ENCODE results near the gene RHOXF1. TPM values are rescaled to one million over a fixed set of nuclear protein-coding genes. Genes with fewer than 3 reads are reported as not detected.
"Not testable (repeated sequence)": the region's sequence is repeated elsewhere in the genome, so short reads cannot be mapped to it uniquely, and the experiment has no call there.

The RHOXF1 gene
- total and polyA plus RNA-seq, 7 donors: not detected

DNA sequence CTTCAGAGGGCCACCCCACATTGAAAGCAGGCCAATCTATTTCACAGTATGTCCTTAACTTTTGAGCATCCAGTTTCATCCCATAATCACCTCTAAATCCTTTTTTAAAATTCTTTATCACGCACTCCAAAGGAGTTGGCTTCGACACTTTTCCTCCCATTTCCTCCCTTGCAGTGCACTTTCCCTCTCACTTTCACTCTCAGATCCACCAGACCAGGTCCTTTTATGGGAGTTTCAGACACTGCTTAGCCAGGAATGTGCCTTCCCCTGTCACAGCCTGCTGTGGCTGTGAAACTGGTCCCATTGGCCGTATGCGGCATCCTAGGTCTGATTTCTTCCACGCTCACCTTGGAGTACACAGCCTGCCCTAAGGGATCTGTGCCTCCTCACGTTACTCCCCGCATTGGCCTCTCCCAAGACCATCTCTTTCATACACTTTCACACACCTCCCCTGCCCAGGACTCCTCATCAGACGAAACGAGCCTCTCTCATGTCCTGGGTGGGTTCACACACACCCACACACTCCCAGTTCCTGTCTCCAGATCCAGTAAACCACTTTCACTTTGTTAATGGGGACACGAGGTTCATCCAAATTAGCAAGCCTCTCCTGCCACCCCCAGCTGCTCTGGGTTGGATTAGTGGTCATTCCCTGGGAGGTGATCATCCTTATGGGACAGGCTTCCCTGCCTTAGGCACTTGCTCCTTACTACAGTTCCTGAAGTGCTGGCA lies 28.3 kb downstream of the RHOXF1 start:
- TF ChIP-seq, protein P1, sequence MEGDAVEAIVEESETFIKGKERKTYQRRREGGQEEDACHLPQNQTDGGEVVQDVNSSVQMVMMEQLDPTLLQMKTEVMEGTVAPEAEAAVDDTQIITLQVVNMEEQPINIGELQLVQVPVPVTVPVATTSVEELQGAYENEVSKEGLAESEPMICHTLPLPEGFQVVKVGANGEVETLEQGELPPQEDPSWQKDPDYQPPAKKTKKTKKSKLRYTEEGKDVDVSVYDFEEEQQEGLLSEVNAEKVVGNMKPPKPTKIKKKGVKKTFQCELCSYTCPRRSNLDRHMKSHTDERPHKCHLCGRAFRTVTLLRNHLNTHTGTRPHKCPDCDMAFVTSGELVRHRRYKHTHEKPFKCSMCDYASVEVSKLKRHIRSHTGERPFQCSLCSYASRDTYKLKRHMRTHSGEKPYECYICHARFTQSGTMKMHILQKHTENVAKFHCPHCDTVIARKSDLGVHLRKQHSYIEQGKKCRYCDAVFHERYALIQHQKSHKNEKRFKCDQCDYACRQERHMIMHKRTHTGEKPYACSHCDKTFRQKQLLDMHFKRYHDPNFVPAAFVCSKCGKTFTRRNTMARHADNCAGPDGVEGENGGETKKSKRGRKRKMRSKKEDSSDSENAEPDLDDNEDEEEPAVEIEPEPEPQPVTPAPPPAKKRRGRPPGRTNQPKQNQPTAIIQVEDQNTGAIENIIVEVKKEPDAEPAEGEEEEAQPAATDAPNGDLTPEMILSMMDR (IDR thresholded peaks at IDR 0.05): no peak
- H3K4me1 ChIP-seq: no peaks in the 10 kb centered on the region
- H3K36me3 ChIP-seq (ENCODE audit: insufficient read depth in 1 of 2, low read depth in 1 of 2): no peaks in the 10 kb centered on the region
- no peaks in the 10 kb centered on the region for H3K27me3 ChIP-seq (ENCODE audit: insufficient read depth in 3 of 3, low read length in 2 of 3)
- ATAC-seq (no peak), DNase-seq (no peak)
- H3K9me3 ChIP-seq: no peaks in the 10 kb centered on the region
- H3K27ac ChIP-seq: no peak overlapping the region
- intact Hi-C loops (cut with DNase I): no loop called here
- 41 to 56% (median 50%) methylated on average over 10 of the region's 10 CpGs for WGBS, 3 donors
- H3K4me3 ChIP-seq: no peak overlapping the region

- H3K36me3 ChIP-seq (ENCODE audit: insufficient read depth in 1 of 2, low read depth in 1 of 2); DNase-seq; H3K9me3 ChIP-seq; H3K4me3 ChIP-seq; H3K4me1 ChIP-seq; intact Hi-C loops (cut with DNase I); H3K27me3 ChIP-seq (ENCODE audit: insufficient read depth in 3 of 3, low read length in 2 of 3); H3K27ac ChIP-seq: not testable (repeated sequence)
- no CpG with 5 or more reads among the region's 12 CpGs for WGBS, 3 donors
- peak in 2 of 4 donors; percentile 41 to 44 for ATAC-seq
Measured at GRCh38 chrX:120085553-120086185, 30.0 kb downstream of the RHOXF1 start.

DNA sequence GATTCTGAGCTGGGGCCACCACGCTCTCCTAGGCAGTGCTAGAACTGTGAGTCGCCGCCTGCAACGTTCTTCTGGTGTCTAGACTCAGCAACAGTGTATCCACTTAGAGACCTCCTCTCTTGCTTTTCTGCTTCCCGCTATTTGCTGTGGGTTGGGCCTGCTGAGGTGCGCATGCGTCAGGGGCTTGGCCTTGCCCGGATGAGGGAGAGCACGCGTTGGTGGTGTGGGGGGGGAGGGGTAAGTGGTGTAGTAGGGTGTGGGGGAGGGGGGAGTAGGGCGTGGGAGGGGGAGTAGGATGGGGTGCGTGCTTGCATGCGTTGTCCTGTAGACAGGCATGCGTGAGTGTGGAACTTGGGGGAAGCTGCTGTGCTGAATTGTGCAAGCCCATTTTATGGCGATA lies 38.1 kb downstream of the RHOXF1 start, which contains the start of gene RHOXF2B:
Gene RHOXF2B, minus strand, starts transcription at position 101 of the 400 bp plus-strand sequence. CDS start 138 bp downstream, outside the sequence.
- H3K4me3 ChIP-seq; ATAC-seq; H3K9me3 ChIP-seq; H3K36me3 ChIP-seq (ENCODE audit: insufficient read depth in 1 of 2, low read depth in 1 of 2); H3K27ac ChIP-seq; H3K4me1 ChIP-seq; DNase-seq; H3K27me3 ChIP-seq (ENCODE audit: insufficient read depth in 3 of 3, low read length in 2 of 3); intact Hi-C loops (cut with DNase I): not testable (repeated sequence)
- no CpG with 5 or more reads among the region's 15 CpGs for WGBS, 3 donors

GRCh38 chrX:120066169-120066568 lies 49.5 kb downstream of the RHOXF1 start:
- H3K36me3 ChIP-seq (ENCODE audit: insufficient read depth in 1 of 2, low read depth in 1 of 2); H3K27ac ChIP-seq; H3K27me3 ChIP-seq (ENCODE audit: insufficient read depth in 3 of 3, low read length in 2 of 3); H3K4me1 ChIP-seq; ATAC-seq; H3K4me3 ChIP-seq; H3K9me3 ChIP-seq; intact Hi-C loops (cut with DNase I): not testable (repeated sequence)
- peak in 1 of 2 donors; percentile 17 for DNase-seq
- 53 to 82% (median 54%) methylated on average over 1 of the region's 1 CpG for WGBS, 3 donors

Other genes starting within 250 kb of the RHOXF1 start
- gene RNF113A, start 244.2 kb downstream of the RHOXF1 start, total RNA-seq: 1 to 10 TPM; 5.5 to 9.7 (median 8.1) TPM
- gene RNF113A, start 244.2 kb downstream of the RHOXF1 start, polyA plus RNA-seq: 10 to 100 TPM; 11.7 to 15.7 (median 14.8) TPM
- gene NDUFA1, start 244.1 kb downstream of the RHOXF1 start, total RNA-seq: 100 to 1,000 TPM; 194 to 237 (median 217) TPM
- gene NDUFA1, start 244.1 kb downstream of the RHOXF1 start, polyA plus RNA-seq: 100 to 1,000 TPM; 235 to 327 (median 282) TPM
- gene AKAP14, start 220.0 kb downstream of the RHOXF1 start, total RNA-seq: not detected
- under 1 TPM in 1 of 3 donors, not detected in 2; 0.19 TPM for gene AKAP14, start 220.0 kb downstream of the RHOXF1 start, polyA plus RNA-seq
- gene NKAP, start 172.2 kb downstream of the RHOXF1 start, total RNA-seq: 1 to 10 TPM; 6.2 to 7.4 (median 7.2) TPM
- 1 to 10 TPM; 3.4 to 7.5 (median 5.1) TPM for gene NKAP, start 172.2 kb downstream of the RHOXF1 start, polyA plus RNA-seq
- not detected for gene RHOXF2B, start 38.2 kb downstream of the RHOXF1 start, total RNA-seq
- gene RHOXF2B, start 38.2 kb downstream of the RHOXF1 start, polyA plus RNA-seq: not detected
- not detected for gene RHOXF2, start 42.7 kb upstream of the RHOXF1 start, total RNA-seq
- not detected for gene RHOXF2, start 42.7 kb upstream of the RHOXF1 start, polyA plus RNA-seq
- 1 to 10 TPM; 7.5 to 8.6 (median 7.7) TPM for gene ZBTB33, start 134.9 kb upstream of the RHOXF1 start, total RNA-seq
- gene ZBTB33, start 134.9 kb upstream of the RHOXF1 start, polyA plus RNA-seq: 10 to 100 TPM in 1 of 3 donors, 1 to 10 TPM in 2; 2.6 to 11.8 (median 3.5) TPM
- 1 to 10 TPM in 1 of 4 donors, under 1 TPM in 3; 0.06 to 2.0 (median 0.30) TPM for gene TMEM255A, start 195.5 kb upstream of the RHOXF1 start, total RNA-seq
- under 1 TPM; 0.13 to 0.38 (median 0.14) TPM for gene TMEM255A, start 195.5 kb upstream of the RHOXF1 start, polyA plus RNA-seq
- 10 to 100 TPM in 2 of 4 donors, 1 to 10 TPM in 2; 7.1 to 41.5 (median 10.8) TPM for gene ATP1B4, start 246.2 kb upstream of the RHOXF1 start, total RNA-seq
- gene ATP1B4, start 246.2 kb upstream of the RHOXF1 start, polyA plus RNA-seq: 1 to 10 TPM in 2 of 3 donors, under 1 TPM in 1; 0.26 to 7.0 (median 2.1) TPM